Small intestine (tissue), 7 donors: ENCODE measurements around the gene TNS3. TPM values are rescaled to one million over a fixed set of nuclear protein-coding genes. Genes with fewer than 3 reads are reported as not detected.
"Not testable (repeated sequence)": the region's sequence is repeated elsewhere in the genome, so short reads cannot be mapped to it uniquely, and the experiment has no call there.

Experiments used
- DNase-seq, 2 donors: peaks; one replicate each; pipeline versions ENCODE4 v3.0.0 to v3.0.0-alpha.2; 2013
- FAIRE-seq: peaks from 2 replicates; lab custom pipeline; 2012; peaks lifted over from hg19 to GRCh38; lab: Jason Lieb, UNC
- H3K27ac ChIP-seq, 3 donors: one replicate each; pipeline ENCODE4 v1.5.1; 2013; ENCODE audit warnings: low read length in 2 of 3, mild to moderate bottlenecking in 2 of 3, control low read depth in 1 of 3, inconsistent platforms in 1 of 3, low read depth in 1 of 3, moderate library complexity in 1 of 3
- H3K27me3 ChIP-seq, 3 donors: one replicate each; pipeline ENCODE4 v1.6.1; 2013; ENCODE audit warnings: low read length in 3 of 3, inconsistent platforms in 1 of 3; ENCODE audit not compliant: control insufficient read depth in 3 of 3, insufficient read depth in 3 of 3
- H3K36me3 ChIP-seq, 3 donors: one replicate each; pipeline ENCODE4 v1.6.1; 2013; ENCODE audit warnings: low read length in 3 of 3, inconsistent platforms in 1 of 3, low read depth in 1 of 3, mild to moderate bottlenecking in 1 of 3, moderate library complexity in 1 of 3; ENCODE audit not compliant: control insufficient read depth in 3 of 3, insufficient read depth in 2 of 3
- H3K4me1 ChIP-seq, 3 donors: one replicate each; pipeline ENCODE4 v1.6.1; 2013; ENCODE audit warnings: low read length in 2 of 3, inconsistent platforms in 1 of 3, low read depth in 1 of 3, mild to moderate bottlenecking in 1 of 3, moderate library complexity in 1 of 3; ENCODE audit not compliant: control insufficient read depth in 3 of 3, insufficient read depth in 2 of 3
- H3K4me3 ChIP-seq, 3 donors: one replicate each; pipeline ENCODE4 v1.5.1; 2013; ENCODE audit warnings: low read length in 3 of 3, control low read depth in 1 of 3, inconsistent platforms in 1 of 3, low read depth in 1 of 3, mild to moderate bottlenecking in 1 of 3, moderate library complexity in 1 of 3
- H3K9me3 ChIP-seq, 2 donors: one replicate each; pipeline ENCODE4 v1.6.1; 2013; ENCODE audit warnings: low read depth in 1 of 2, low read length in 1 of 2; ENCODE audit not compliant: control insufficient read depth in 2 of 2, insufficient read depth in 1 of 2
- WGBS, 3 donors: extraction: QIAGEN DNeasy Blood & Tissue Kit; methylation state at CpG; one replicate each; pipeline ENCODE4 v1.1.7; 2013; 5-methylcytosine and 5-hydroxymethylcytosine counted together
- polyA plus RNA-seq, 4 donors: library from polyadenylated mRNA; stranded (reverse) in 3 of 4; unstranded in 1 of 4; fragments of 200-250 nt in 3 of 4; fragments of 120-200 nt in 1 of 4; gene quantifications; one replicate each; pipeline versions ENCODE4 v1.2.1 to v1.2.3, GENCODE V29; 2013
- donor health status: healthy with polysubstance abuse.
- donor health status: control.
- donor health status: control.
- donor health status: Bipolar disorder and iron deficiency.
- donor health status: healthy.

TNS3 gene
- polyA plus RNA-seq, 4 donors = 17.2 to 67.1 (median 27.3) TPM

- 91 to 96% (median 93%) methylated on average over 9 of the region's 9 CpGs for WGBS, 3 donors
- not testable (repeated sequence) for H3K27ac ChIP-seq, DNase-seq, H3K36me3 ChIP-seq, FAIRE-seq, H3K9me3 ChIP-seq, H3K4me3 ChIP-seq, H3K27me3 ChIP-seq
- H3K4me1 ChIP-seq = peaks cover 0 to 40% (median 4%) of the 10 kb centered on the region in 3 donors
Measured at GRCh38 chr7:47606593-47607046, 24.7 kb upstream of the TNS3 start.

DNA sequence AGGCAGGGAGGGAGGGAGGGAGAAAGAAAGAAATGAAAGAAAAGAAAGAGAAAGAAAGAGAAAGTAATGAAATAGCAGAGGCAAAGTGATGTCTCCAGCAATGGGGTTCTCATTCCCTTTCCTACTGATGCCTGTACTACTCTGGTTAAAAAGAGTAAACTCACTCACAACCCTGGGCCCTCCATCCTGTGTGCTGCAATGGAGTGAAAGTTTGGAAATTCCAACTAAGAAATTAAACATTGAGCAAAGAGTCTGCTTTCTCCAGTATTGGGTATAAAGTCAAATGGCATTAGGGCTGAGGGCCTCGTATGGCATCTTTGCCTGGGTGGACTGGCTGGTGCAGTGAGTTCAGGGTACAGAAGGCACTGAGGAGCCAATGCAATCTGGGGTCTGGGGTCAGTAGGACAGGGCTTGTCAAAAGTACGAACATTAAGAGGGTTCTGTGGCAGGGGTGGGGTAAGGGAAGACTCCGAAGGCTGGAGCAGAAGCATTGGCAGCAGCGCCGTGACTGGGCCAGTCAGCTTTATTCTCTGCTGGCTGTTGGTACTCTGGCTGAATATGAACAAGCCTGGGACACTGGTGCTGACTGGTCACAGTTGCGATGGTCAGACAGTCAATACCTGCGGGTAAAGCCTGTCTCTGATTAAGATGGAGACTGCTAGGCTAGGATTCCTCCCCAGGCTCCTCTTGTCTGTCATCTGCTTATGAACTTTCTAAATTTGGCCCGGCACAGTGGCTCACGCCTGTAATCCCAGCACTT is 24.1 kb upstream of the TNS3 start:
- Histone ChIP-seq H3K27ac (no peak overlapping the region), H3K27me3 (no peaks in the 10 kb centered on the region), H3K4me1 (peaks cover 0 to 36% (median 4%) of the 10 kb centered on the region in 3 donors), H3K36me3 (no peaks in the 10 kb centered on the region), H3K9me3 (peaks cover 0 to 3% of the 10 kb centered on the region in 2 donors), H3K4me3 (no peak overlapping the region)
- FAIRE-seq (no peak), DNase-seq (no peak)
- 89 to 96% (median 96%) methylated on average over 9 of the region's 9 CpGs for WGBS, 3 donors

DNA sequence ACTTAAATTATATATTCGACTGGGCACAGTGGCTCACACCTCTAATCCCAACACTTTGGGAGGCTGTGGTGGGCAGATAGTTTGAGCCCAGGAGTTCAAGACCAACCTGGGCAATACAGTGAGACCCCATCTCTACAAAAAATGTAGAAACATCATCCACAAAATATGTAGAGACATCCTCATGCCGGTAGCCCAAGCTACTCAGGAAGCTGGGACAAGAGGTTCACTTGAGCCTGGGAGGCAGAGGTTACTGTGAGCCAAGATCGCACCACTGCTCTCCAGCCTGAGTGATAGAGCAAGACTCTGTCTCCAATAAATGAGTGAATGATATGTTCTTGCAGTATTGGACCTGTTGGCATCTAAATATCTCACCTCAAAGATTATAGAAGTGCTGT is 22.6 kb upstream of the TNS3 start:
- H3K9me3 ChIP-seq = peaks cover 0 to 3% of the 10 kb centered on the region in 2 donors
- DNase-seq (no peak), FAIRE-seq (no peak)
- no peaks in the 10 kb centered on the region for H3K27me3 ChIP-seq
- peak overlapping the region in 2 of 3 donors; percentile 42 to 47 for H3K27ac ChIP-seq
- H3K4me1 ChIP-seq = peaks cover 0 to 27% (median 4%) of the 10 kb centered on the region in 3 donors
- WGBS, 3 donors = 66 to 71% (median 68%) methylated on average over 3 of the region's 3 CpGs
- no peaks in the 10 kb centered on the region for H3K36me3 ChIP-seq
- no peak overlapping the region for H3K4me3 ChIP-seq

GRCh38 chr7:47603514-47604255 is 21.8 kb upstream of the TNS3 start:
- FAIRE-seq, DNase-seq, H3K4me3 ChIP-seq, H3K9me3 ChIP-seq, H3K27me3 ChIP-seq, H3K27ac ChIP-seq, H3K36me3 ChIP-seq: not testable (repeated sequence)
- 83 to 90% (median 86%) methylated on average over 13 of the region's 13 CpGs for WGBS, 3 donors
- H3K4me1 ChIP-seq = peaks cover 0 to 27% (median 4%) of the 10 kb centered on the region in 3 donors

- Histone ChIP-seq H3K36me3 (no peaks in the 10 kb centered on the region), H3K27me3 (no peaks in the 10 kb centered on the region), H3K4me3 (no peak overlapping the region), H3K9me3 (peaks cover 0 to 19% of the 10 kb centered on the region in 2 donors), H3K27ac (no peak overlapping the region), H3K4me1 (peaks cover 0 to 27% (median 4%) of the 10 kb centered on the region in 3 donors)
- DNase-seq (no peak), FAIRE-seq (no peak)
- WGBS, 3 donors = 86 to 88% (median 88%) methylated on average over 7 of the region's 7 CpGs
Measured at GRCh38 chr7:47602272-47603004, 20.5 kb upstream of the TNS3 start.

- Histone ChIP-seq H3K4me1 (peaks cover 0 to 27% (median 4%) of the 10 kb centered on the region in 3 donors), H3K9me3 (peaks cover 0 to 25% of the 10 kb centered on the region in 2 donors), H3K27me3 (no peaks in the 10 kb centered on the region), H3K4me3 (no peak overlapping the region), H3K36me3 (no peaks in the 10 kb centered on the region), H3K27ac (no peak overlapping the region)
- WGBS, 3 donors = 81 to 86% (median 84%) methylated on average over 2 of the region's 2 CpGs
- DNase-seq = no peak
- no peak for FAIRE-seq
Measured at GRCh38 chr7:47601881-47602249, 20.0 kb upstream of the TNS3 start.

GRCh38 chr7:47601119-47601880 is 19.4 kb upstream of the TNS3 start:
- 65 to 74% (median 70%) methylated on average over 4 of the region's 4 CpGs for WGBS, 3 donors
- Histone ChIP-seq H3K27me3 (no peaks in the 10 kb centered on the region), H3K4me1 (peaks cover 0 to 27% (median 4%) of the 10 kb centered on the region in 3 donors), H3K36me3 (no peaks in the 10 kb centered on the region), H3K9me3 (peaks cover 0 to 30% of the 10 kb centered on the region in 2 donors), H3K4me3 (no peak overlapping the region), H3K27ac (no peak overlapping the region)
- FAIRE-seq (no peak), DNase-seq (no peak)
